MCF 10A (cell line): ENCODE data around the gene CHIT1. TPM values are rescaled to one million over a fixed set of nuclear protein-coding genes. Genes with fewer than 3 reads are reported as not detected.

Experiments
- BruUV-seq: library from RNA; stranded (reverse); fragments of 400-500 nt; replicated peaks from 2 replicates; lab custom pipeline; 2021; lab: Mats Ljungman, UMichigan
- CTCF ChIA-PET: fragments of 300-600 bp; sonication (Branson Sonifier 250); formaldehyde crosslinking; extraction: SDS; loops from one replicate; lab custom pipeline; 2021; ENCODE audit warnings: antibody characterized with exemption, inconsistent platforms; lab: Yijun Ruan, JAX
- POLR2A ChIA-PET: fragments of 300-600, 350-650 bp; sonication (Branson Sonifier 250); formaldehyde crosslinking; extraction: SDS; loops from one replicate; lab custom pipeline; 2020; ENCODE audit warnings: antibody characterized with exemption, inconsistent platforms; lab: Yijun Ruan, JAX
- DNase-seq: peaks from one replicate; pipeline ENCODE4 v3.0.0-alpha.2; 2018; ENCODE audit not compliant: unreplicated experiment
- H3K27ac Mint-ChIP-seq: one replicate; pipeline ENCODE4 v1.8.0; 2022; ENCODE audit warnings: mild to moderate bottlenecking, low read depth, mixed read lengths; ENCODE audit not compliant: unreplicated experiment
- H3K27me3 Mint-ChIP-seq: one replicate; pipeline ENCODE4 v1.8.0; 2022; ENCODE audit warnings: mixed read lengths; ENCODE audit not compliant: insufficient read depth, unreplicated experiment
- H3K36me3 Mint-ChIP-seq: one replicate; pipeline ENCODE4 v1.8.0; 2022; ENCODE audit warnings: mild to moderate bottlenecking, moderate library complexity, mixed read lengths; ENCODE audit not compliant: insufficient read depth, unreplicated experiment
- H3K4me1 Mint-ChIP-seq: one replicate; pipeline ENCODE4 v1.8.0; 2022; ENCODE audit warnings: mixed read lengths; ENCODE audit not compliant: insufficient read depth, unreplicated experiment
- H3K4me3 Mint-ChIP-seq: one replicate; pipeline ENCODE4 v1.8.0; 2022; ENCODE audit warnings: mild to moderate bottlenecking, moderate library complexity, mixed read lengths; ENCODE audit not compliant: unreplicated experiment
- H3K9me3 Mint-ChIP-seq: one replicate; pipeline ENCODE4 v1.8.0; 2022; ENCODE audit warnings: mixed read lengths; ENCODE audit not compliant: unreplicated experiment
- CTCF ChIP-seq: fragments of 200-600 bp; IDR thresholded peaks from one replicate; pipeline ENCODE4 v1.8.0; 2022; ENCODE audit warnings: antibody characterized with exemption, mild to moderate bottlenecking; ENCODE audit not compliant: unreplicated experiment
- intact Hi-C: fragments of 100-400 bp; cut with micrococcal nuclease; formaldehyde crosslinking; loops from 2 replicates; pipeline ENCODE4 v1.14.1; 2022
- total RNA-seq: library from RNA; stranded (reverse); gene quantifications from 2 replicates; pipeline ENCODE4 v1.2.3, GENCODE V29; 2022

Gene CHIT1
- total RNA-seq, 1 experiment from 2014 or later = not detected

GRCh38 chr1:203270448-203270847 is 41.0 kb upstream of the CHIT1 start:
- no TSS peak for BruUV-seq
- TF ChIP-seq CTCF = peak; percentile 13
- no peak for DNase-seq
- Mint-ChIP-seq H3K27ac (no peak overlapping the region), H3K9me3 (no peaks in the 10 kb centered on the region), H3K4me1 (peaks cover 12% of the 10 kb centered on the region), H3K4me3 (no peak overlapping the region), H3K27me3 (no peaks in the 10 kb centered on the region), H3K36me3 (no peaks in the 10 kb centered on the region)
- intact Hi-C loops = loop anchor here (5.0 kb wide), 1 partner anchor 172 kb away; no protein-coding TSS in a partner anchor
- POLR2A ChIA-PET = interaction anchor here (1.1 to 7.0 kb wide), 3 partner anchors 10 to 69 kb away, joined by 3 to 86 read pairs (median 23); partner anchors contain the start of gene BTG2
- CTCF ChIA-PET = interaction anchor here (0.6 to 27.4 kb wide), 31 partner anchors 12 to 1191 kb away, joined by 3 to 980 read pairs (median 7); partner anchors contain the start of genes BTG2 and OPTC

GRCh38 chr1:203269654-203270020 is 40.2 kb upstream of the CHIT1 start:
- H3K4me3 Mint-ChIP-seq = no peak overlapping the region

GRCh38 chr1:203268901-203269653 is 39.6 kb upstream of the CHIT1 start:
- no peak overlapping the region for H3K4me3 Mint-ChIP-seq
- H3K27me3 Mint-ChIP-seq = no peaks in the 10 kb centered on the region
- intact Hi-C loops = loop anchor here (1.0 to 5.0 kb wide), 3 partner anchors 53 to 230 kb away; no protein-coding TSS in a partner anchor
- POLR2A ChIA-PET = interaction anchor here (0.6 to 7.0 kb wide), 9 partner anchors 8 to 801 kb away, joined by 3 to 86 read pairs (median 4); partner anchors contain the start of gene BTG2
- CTCF ChIA-PET = interaction anchor here (0.5 to 27.4 kb wide), 71 partner anchors 13 to 1945 kb away, joined by 3 to 980 read pairs (median 4); partner anchors contain the start of genes BTG2, CHI3L1, MYBPH and OPTC
- H3K36me3 Mint-ChIP-seq = no peaks in the 10 kb centered on the region
- TF ChIP-seq CTCF = peak; percentile 99
- H3K9me3 Mint-ChIP-seq = no peaks in the 10 kb centered on the region
- peaks cover 12% of the 10 kb centered on the region for H3K4me1 Mint-ChIP-seq
- DNase-seq = peak; percentile 95
- no peak overlapping the region for H3K27ac Mint-ChIP-seq
- no TSS peak for BruUV-seq

More at GRCh38 chr1:203269654-203270020, 40.2 kb upstream of the CHIT1 start:
- Mint-ChIP-seq H3K9me3 (no peaks in the 10 kb centered on the region), H3K36me3 (no peaks in the 10 kb centered on the region), H3K27ac (no peak overlapping the region), H3K4me1 (peaks cover 12% of the 10 kb centered on the region), H3K27me3 (no peaks in the 10 kb centered on the region)
- intact Hi-C loops = loop anchor here (1.0 to 5.0 kb wide), 4 partner anchors 53 to 230 kb away; no protein-coding TSS in a partner anchor
- BruUV-seq = no TSS peak
- TF ChIP-seq CTCF = no peak
- ChIA-PET CTCF (interaction anchor here (0.7 to 27.4 kb wide), 45 partner anchors 13 to 856 kb away, joined by 3 to 980 read pairs (median 6); partner anchors contain the start of genes BTG2, MYBPH, OPTC and PPFIA4), POLR2A (interaction anchor here (0.6 to 7.0 kb wide), 8 partner anchors 8 to 801 kb away, joined by 3 to 86 read pairs (median 4); partner anchors contain the start of gene BTG2)
- no peak for DNase-seq
